Esophagus squamous epithelium (tissue), 5 donors: ENCODE data around the gene PRKG1. TPM values are rescaled to one million over a fixed set of nuclear protein-coding genes. Genes with fewer than 3 reads are reported as not detected.

Source experiments
- DNase-seq: peaks from one replicate; lab custom pipeline; 2025; lab: John Stamatoyannopoulos, UW
- H3K27ac ChIP-seq, 4 donors: fragments of 200-600 bp; sonication (generic); one replicate each; pipeline ENCODE4 v1.5.1; 2016 to 2019; ENCODE audit warnings: mild to moderate bottlenecking in 1 of 4
- H3K27me3 ChIP-seq, 4 donors: fragments of 200-600 bp; sonication (generic); 1 replicate in 3 of 4; 2 replicates in 1 of 4; pipeline versions ENCODE4 v1.5.1 to v1.6.0; 2017 to 2021; ENCODE audit warnings: antibody characterized with exemption in 1 of 4
- H3K36me3 ChIP-seq, 3 donors: fragments of 200-600 bp; sonication (generic); one replicate each; pipeline ENCODE4 v1.5.1; 2016 to 2019
- H3K4me1 ChIP-seq, 3 donors: fragments of 200-600 bp; sonication (generic); one replicate each; pipeline ENCODE4 v1.5.1; 2017 to 2019
- H3K4me3 ChIP-seq, 4 donors: fragments of 200-600 bp; sonication (generic); 1 replicate in 3 of 4; 2 replicates in 1 of 4; pipeline ENCODE4 v1.5.1; 2016 to 2019; ENCODE audit warnings: mild to moderate bottlenecking in 2 of 4, moderate library complexity in 1 of 4
- H3K9me3 ChIP-seq, 3 donors: fragments of 200-600 bp; sonication (generic); one replicate each; pipeline ENCODE4 v1.5.1; 2016 to 2019
- POLR2A ChIP-seq, 4 donors: fragments of 450-650 bp; IDR thresholded peaks; one replicate each; pipeline ENCODE4 v1.6.1; 2017; ENCODE audit warnings: antibody characterized with exemption in 4 of 4, mild to moderate bottlenecking in 4 of 4, moderate library complexity in 3 of 4
- WGBS, 2 donors: methylation state at CpG; one replicate each; pipeline ENCODE4 v1.1.5; 2018; 5-methylcytosine and 5-hydroxymethylcytosine counted together
- intact Hi-C: fragments of 100-400 bp; cut with DNase I; formaldehyde crosslinking; loops from one replicate; pipeline ENCODE4 v1.15.0; 2022
- total RNA-seq, 4 donors: library from RNA; depleted of rRNA; stranded (reverse); fragments of >200 nt; gene quantifications; one replicate each; pipeline ENCODE4 v1.1.0, GENCODE V29; 2016
- TF ChIP-seq, protein P1 (sequence below), 6 experiments: fragments of 450-650 bp in 4 of 6; fragments of 200-600 bp in 2 of 6; sonication (generic) in 2 of 6; IDR thresholded peaks; one replicate each; pipeline ENCODE4 v1.5.1; 2016 to 2019; ENCODE audit warnings: antibody characterized with exemption in 6 of 6, mild to moderate bottlenecking in 4 of 6, moderate library complexity in 4 of 6
- donor health status: DM: yes; HTN: yes; CAD: no.

PRKG1 gene
- total RNA-seq, 4 donors from 2014 or later, result 2.0 to 10.9 (median 3.8) TPM

DNA sequence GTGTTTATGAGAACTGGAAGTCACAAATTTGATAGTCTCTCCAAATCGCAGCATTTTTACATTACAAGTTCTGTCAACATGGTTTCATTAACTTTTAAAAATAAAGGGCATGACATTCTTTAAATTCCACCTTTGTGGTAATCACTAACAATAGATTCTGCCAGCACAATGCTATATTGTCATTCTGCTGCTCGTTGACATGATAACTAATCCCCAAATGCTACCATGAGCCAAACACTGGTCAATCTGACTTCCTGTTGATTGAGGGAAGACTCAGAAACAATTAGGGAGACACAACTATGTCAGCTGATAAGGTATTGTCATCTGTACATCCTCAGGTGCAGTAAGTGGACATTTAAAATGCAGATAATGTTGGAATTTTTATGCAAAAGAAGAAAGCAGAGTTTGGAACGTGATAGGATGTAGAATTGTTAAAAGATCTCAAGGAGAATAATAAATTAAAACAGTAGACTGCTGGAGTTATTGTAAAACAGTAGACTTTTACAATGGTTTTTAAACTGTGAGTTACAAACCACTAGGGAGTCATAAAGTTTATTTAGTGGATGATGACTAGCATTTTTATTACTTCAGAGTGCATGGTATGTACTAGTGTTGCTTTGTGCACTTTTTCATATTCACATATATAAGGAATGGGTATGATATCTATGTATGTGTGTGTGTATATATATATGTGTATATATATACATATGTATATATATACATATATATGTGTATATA, 1113.4 kb downstream of the PRKG1 start:
- Histone ChIP-seq H3K27ac (no peak overlapping the region), H3K27me3 (no peaks in the 10 kb centered on the region), H3K4me1 (no peaks in the 10 kb centered on the region), H3K9me3 (no peaks in the 10 kb centered on the region), H3K4me3 (no peak overlapping the region), H3K36me3 (no peaks in the 10 kb centered on the region)
- no peak for TF ChIP-seq POLR2A (IDR thresholded peaks at IDR 0.05)
- TF ChIP-seq, protein P1, sequence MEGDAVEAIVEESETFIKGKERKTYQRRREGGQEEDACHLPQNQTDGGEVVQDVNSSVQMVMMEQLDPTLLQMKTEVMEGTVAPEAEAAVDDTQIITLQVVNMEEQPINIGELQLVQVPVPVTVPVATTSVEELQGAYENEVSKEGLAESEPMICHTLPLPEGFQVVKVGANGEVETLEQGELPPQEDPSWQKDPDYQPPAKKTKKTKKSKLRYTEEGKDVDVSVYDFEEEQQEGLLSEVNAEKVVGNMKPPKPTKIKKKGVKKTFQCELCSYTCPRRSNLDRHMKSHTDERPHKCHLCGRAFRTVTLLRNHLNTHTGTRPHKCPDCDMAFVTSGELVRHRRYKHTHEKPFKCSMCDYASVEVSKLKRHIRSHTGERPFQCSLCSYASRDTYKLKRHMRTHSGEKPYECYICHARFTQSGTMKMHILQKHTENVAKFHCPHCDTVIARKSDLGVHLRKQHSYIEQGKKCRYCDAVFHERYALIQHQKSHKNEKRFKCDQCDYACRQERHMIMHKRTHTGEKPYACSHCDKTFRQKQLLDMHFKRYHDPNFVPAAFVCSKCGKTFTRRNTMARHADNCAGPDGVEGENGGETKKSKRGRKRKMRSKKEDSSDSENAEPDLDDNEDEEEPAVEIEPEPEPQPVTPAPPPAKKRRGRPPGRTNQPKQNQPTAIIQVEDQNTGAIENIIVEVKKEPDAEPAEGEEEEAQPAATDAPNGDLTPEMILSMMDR (IDR thresholded peaks at IDR 0.05), result no peak
- WGBS, 2 donors, result 45 to 49% methylated on average over 3 of the region's 3 CpGs
- DNase-seq, result no peak
- intact Hi-C loops, result no loop called here

- no peak for DNase-seq
- Histone ChIP-seq H3K9me3 (no peaks in the 10 kb centered on the region), H3K4me1 (no peaks in the 10 kb centered on the region), H3K27me3 (no peaks in the 10 kb centered on the region), H3K36me3 (no peaks in the 10 kb centered on the region), H3K4me3 (no peak overlapping the region), H3K27ac (no peak overlapping the region)
- WGBS, 2 donors, result 88 to 89% methylated on average over 4 to 5 of the region's 5 CpGs
- intact Hi-C loops, result no loop called here
- TF ChIP-seq, protein P1 (IDR thresholded peaks at IDR 0.05), result no peak
- no peak for TF ChIP-seq POLR2A (IDR thresholded peaks at IDR 0.05)
Measured at GRCh38 chr10:52191049-52191448, 1116.8 kb downstream of the PRKG1 start.

DNA sequence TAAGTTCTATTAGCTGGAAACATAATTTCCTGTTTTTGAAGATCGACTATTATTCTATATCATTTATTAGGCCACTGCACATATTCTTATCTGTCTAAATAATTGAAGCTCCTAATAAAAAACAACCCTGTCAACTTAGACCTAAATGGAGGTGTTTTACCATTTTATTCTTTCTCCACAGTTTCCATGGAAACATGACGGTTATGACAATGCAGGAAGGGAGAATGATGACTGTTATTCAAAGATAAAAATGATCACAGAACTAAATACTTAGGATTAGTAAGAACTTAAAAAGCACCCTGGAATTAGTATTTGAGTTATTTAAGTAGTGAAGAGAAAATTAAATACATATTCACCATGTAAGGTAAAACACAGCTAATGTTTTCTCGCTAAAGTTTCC, 1119.9 kb downstream of the PRKG1 start:
- H3K36me3 ChIP-seq, result no peaks in the 10 kb centered on the region
- no peaks in the 10 kb centered on the region for H3K27me3 ChIP-seq
- intact Hi-C loops, result no loop called here
- WGBS, 2 donors, result 74 to 78% methylated on average over 3 of the region's 3 CpGs
- H3K9me3 ChIP-seq, result no peaks in the 10 kb centered on the region
- no peak for TF ChIP-seq POLR2A (IDR thresholded peaks at IDR 0.05)
- TF ChIP-seq, protein P1 (IDR thresholded peaks at IDR 0.05), result no peak
- H3K27ac ChIP-seq, result no peak overlapping the region
- DNase-seq, result no peak
- no peaks in the 10 kb centered on the region for H3K4me1 ChIP-seq
- no peak overlapping the region for H3K4me3 ChIP-seq

- Histone ChIP-seq H3K27me3 (no peaks in the 10 kb centered on the region), H3K9me3 (no peaks in the 10 kb centered on the region), H3K4me3 (no peak overlapping the region), H3K4me1 (no peaks in the 10 kb centered on the region), H3K27ac (no peak overlapping the region), H3K36me3 (no peaks in the 10 kb centered on the region)
- no peak for DNase-seq
- intact Hi-C loops, result no loop called here
- TF ChIP-seq, protein P1 (IDR thresholded peaks at IDR 0.05), result no peak
- TF ChIP-seq POLR2A (IDR thresholded peaks at IDR 0.05), result no peak
Measured at GRCh38 chr10:52194716-52195115, 1120.4 kb downstream of the PRKG1 start.

DNA sequence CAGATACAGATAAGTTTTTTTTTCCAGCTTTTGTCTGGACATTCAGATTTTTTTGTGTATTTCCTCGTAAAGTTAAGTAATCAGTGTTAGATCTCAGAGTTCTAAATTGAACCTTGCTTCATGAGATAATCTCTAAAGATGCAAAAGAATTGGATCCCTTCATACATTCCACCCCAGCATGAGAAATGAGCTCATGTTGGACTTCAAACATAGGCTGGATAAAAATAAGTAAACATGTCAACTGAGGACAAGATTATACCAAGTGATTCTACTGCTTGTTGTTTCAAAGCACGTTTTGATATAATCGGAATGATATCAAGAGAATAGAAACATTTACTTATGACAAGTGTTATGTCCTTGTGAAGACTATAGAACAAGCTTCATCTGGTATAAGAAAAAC, 1122.8 kb downstream of the PRKG1 start:
- H3K27me3 ChIP-seq, result no peaks in the 10 kb centered on the region
- no peaks in the 10 kb centered on the region for H3K36me3 ChIP-seq
- no peaks in the 10 kb centered on the region for H3K9me3 ChIP-seq
- H3K27ac ChIP-seq, result no peak overlapping the region
- no peak for TF ChIP-seq POLR2A (IDR thresholded peaks at IDR 0.05)
- TF ChIP-seq, protein P1 (IDR thresholded peaks at IDR 0.05), result no peak
- intact Hi-C loops, result no loop called here
- no peaks in the 10 kb centered on the region for H3K4me1 ChIP-seq
- WGBS, 2 donors, result 52 to 66% methylated on average over 3 of the region's 3 CpGs
- DNase-seq, result no peak
- no peak overlapping the region for H3K4me3 ChIP-seq
